Upper lobe of left lung (tissue), 6 donors: ENCODE results near the gene SURF6. TPM values are rescaled to one million over a fixed set of nuclear protein-coding genes. Genes with fewer than 3 reads are reported as not detected.

Experiments
- ATAC-seq, 2 donors: fragments of 200-7000 bp; cut with Tn5 transposase; one replicate each; pipeline ENCODE4 v1.9.1; 2022; ENCODE audit warnings: mild to moderate bottlenecking in 2 of 2, moderate library complexity in 2 of 2; ENCODE audit not compliant: low FRiP score in 2 of 2
- DNase-seq, 2 donors: peaks; one replicate each; pipeline ENCODE4 v3.0.0-alpha.2; 2019 to 2020
- H3K27ac ChIP-seq, 4 donors: fragments of 200-600 bp; sonication (generic); one replicate each; pipeline ENCODE4 v1.5.1; 2016 to 2019
- H3K27me3 ChIP-seq, 4 donors: fragments of 200-600 bp; sonication (generic); one replicate each; pipeline ENCODE4 v1.5.1; 2017 to 2019
- H3K36me3 ChIP-seq, 4 donors: fragments of 200-600 bp; sonication (generic); one replicate each; pipeline ENCODE4 v1.5.1; 2016 to 2019
- H3K4me1 ChIP-seq, 4 donors: fragments of 200-600 bp; sonication (generic); one replicate each; pipeline ENCODE4 v1.5.1; 2018 to 2019
- H3K4me3 ChIP-seq, 4 donors: fragments of 200-600 bp; sonication (generic); one replicate each; pipeline ENCODE4 v1.5.1; 2017 to 2019; ENCODE audit warnings: mild to moderate bottlenecking in 2 of 4, moderate library complexity in 1 of 4
- H3K9me3 ChIP-seq, 4 donors: fragments of 200-600 bp; sonication (generic); one replicate each; pipeline ENCODE4 v1.5.1; 2018 to 2019
- CTCF ChIP-seq, 6 experiments: fragments of 450-650 bp in 4 of 6; fragments of 200-600 bp in 2 of 6; sonication (generic) in 2 of 6; IDR thresholded peaks; one replicate each; pipeline ENCODE4 v1.5.1; 2016 to 2019; ENCODE audit warnings: antibody characterized with exemption in 6 of 6
- EP300 ChIP-seq, 4 donors: sonication (generic); formaldehyde crosslinking; IDR thresholded peaks; one replicate each; pipeline ENCODE4 v1.5.1; 2017; ENCODE audit warnings: antibody characterized with exemption in 4 of 4, control low read depth in 2 of 4
- POLR2A ChIP-seq, 4 donors: fragments of 450-650 bp; IDR thresholded peaks; one replicate each; pipeline ENCODE4 v1.5.1; 2016 to 2017; ENCODE audit warnings: antibody characterized with exemption in 4 of 4, mild to moderate bottlenecking in 2 of 4
- POLR2AphosphoS5 ChIP-seq, 2 donors: sonication (generic); formaldehyde crosslinking; IDR thresholded peaks; one replicate each; pipeline ENCODE4 v1.5.1; 2017; ENCODE audit warnings: antibody characterized with exemption in 2 of 2
- WGBS, 2 donors: methylation state at CpG; one replicate each; pipeline ENCODE4 v1.1.5; 2017 to 2018; 5-methylcytosine and 5-hydroxymethylcytosine counted together
- total RNA-seq, 6 donors: library from RNA; depleted of rRNA in 4 of 6; stranded (reverse); fragments of >200 nt in 4 of 6; gene quantifications; one replicate each; pipeline versions ENCODE4 v1.1.0 to v1.2.1, GENCODE V29; 2016 to 2021
- donor health status: DM: no; HTN: no; CAD: no; lungs with moderate emphysema.
- donor health status: DM: no; HTN: yes; CAD: no; lungs with severe emphysema.

The SURF6 gene
- total RNA-seq, 6 donors from 2014 or later = 16.6 to 30.4 (median 24.7) TPM

GRCh38 chr9:133357656-133358055 lies 21.7 kb upstream of the SURF6 start:
- Histone ChIP-seq H3K9me3 (no peaks in the 10 kb centered on the region), H3K4me1 (peaks cover 24 to 43% (median 25%) of the 10 kb centered on the region in 4 donors), H3K36me3 (peaks cover 6 to 49% (median 34%) of the 10 kb centered on the region in 4 donors), H3K27me3 (no peaks in the 10 kb centered on the region), H3K4me3 (peak overlapping the region in 1 of 4 donors; percentile 96), H3K27ac (no peak overlapping the region)
- DNase-seq (no peak), ATAC-seq (no peak)
- TF ChIP-seq CTCF (IDR thresholded peaks at IDR 0.05) (no peak), POLR2AphosphoS5 (IDR thresholded peaks at IDR 0.05) (no peak), POLR2A (IDR thresholded peaks at IDR 0.05) (no peak), EP300 (IDR thresholded peaks at IDR 0.05) (no peak)
- 75 to 87% methylated on average over 8 to 13 of the region's 14 CpGs for WGBS, 2 donors

- WGBS, 2 donors = 1 to 3% methylated on average over 24 to 28 of the region's 78 CpGs
These were observed 20.6 kb upstream of the SURF6 start, which contains the start of the genes SURF1 and SURF2 for GRCh38 chr9:133356391-133357091. SURF1 (minus strand) TSS chr9:133356487; CDS start chr9:133356453, 34 bp downstream. SURF2 (plus strand) TSS chr9:133356550; CDS start chr9:133356593, 43 bp downstream.

GRCh38 chr9:133355881-133356357 lies 19.9 kb upstream of the SURF6 start:
- H3K36me3 ChIP-seq = peaks cover 17 to 49% (median 34%) of the 10 kb centered on the region in 4 donors
- 0 to 2% methylated on average over 16 to 21 of the region's 31 CpGs for WGBS, 2 donors

More at GRCh38 chr9:133356391-133357091, 20.6 kb upstream of the SURF6 start, which contains the start of the genes SURF1 and SURF2:
- Histone ChIP-seq H3K27ac (peak within 1 kb of the TSS; percentile 76 to 84 (median 82)), H3K36me3 (peaks cover 16 to 49% (median 34%) of the 10 kb centered on the region in 4 donors), H3K27me3 (no peaks in the 10 kb centered on the region), H3K4me3 (peak within 1 kb of the TSS; percentile 75 to 96 (median 90)), H3K4me1 (peaks cover 24 to 43% (median 25%) of the 10 kb centered on the region in 4 donors), H3K9me3 (no peaks in the 10 kb centered on the region)
- TF ChIP-seq CTCF (IDR thresholded peaks at IDR 0.05) (no peak), EP300 (IDR thresholded peaks at IDR 0.05) (no peak), POLR2AphosphoS5 (IDR thresholded peaks at IDR 0.05) (peak; percentile 81 to 84), POLR2A (IDR thresholded peaks at IDR 0.05) (peak in 2 of 4 donors; percentile 39 to 80)
- peak; percentile 88 to 96 for ATAC-seq
- DNase-seq = peak; percentile 94 to 98

GRCh38 chr9:133354766-133355165 lies 18.8 kb upstream of the SURF6 start:
- no peak for ATAC-seq
- no peaks in the 10 kb centered on the region for H3K9me3 ChIP-seq

More at GRCh38 chr9:133355881-133356357, 19.9 kb upstream of the SURF6 start:
- H3K27ac ChIP-seq = peak overlapping the region; percentile 76 to 84 (median 82)
- ATAC-seq (no peak), DNase-seq (no peak)
- H3K4me1 ChIP-seq = peaks cover 24 to 43% (median 25%) of the 10 kb centered on the region in 4 donors
- H3K9me3 ChIP-seq = no peaks in the 10 kb centered on the region
- TF ChIP-seq POLR2A (IDR thresholded peaks at IDR 0.05) (no peak), CTCF (IDR thresholded peaks at IDR 0.05) (no peak), EP300 (IDR thresholded peaks at IDR 0.05) (no peak)
- peak overlapping the region; percentile 67 to 96 (median 90) for H3K4me3 ChIP-seq
- no peaks in the 10 kb centered on the region for H3K27me3 ChIP-seq

More at GRCh38 chr9:133354766-133355165, 18.8 kb upstream of the SURF6 start:
- H3K4me3 ChIP-seq = no peak overlapping the region
- peaks cover 28 to 49% (median 38%) of the 10 kb centered on the region in 4 donors for H3K36me3 ChIP-seq
- 89% methylated on average over 7 of the region's 7 CpGs; no CpG with 5 or more reads in 1 of the 2 donors for WGBS, 2 donors
- TF ChIP-seq EP300 (IDR thresholded peaks at IDR 0.05) (no peak), CTCF (IDR thresholded peaks at IDR 0.05) (no peak), POLR2A (IDR thresholded peaks at IDR 0.05) (no peak), POLR2AphosphoS5 (IDR thresholded peaks at IDR 0.05) (no peak)
- no peak overlapping the region for H3K27ac ChIP-seq
- H3K27me3 ChIP-seq = no peaks in the 10 kb centered on the region
- DNase-seq = no peak
- peaks cover 24 to 50% (median 29%) of the 10 kb centered on the region in 4 donors for H3K4me1 ChIP-seq
